GM23248 (cell line): Measurements from ENCODE around the gene AP3S2. TPM values are rescaled to one million over a fixed set of nuclear protein-coding genes. Genes with fewer than 3 reads are reported as not detected.

ENCODE experiments used
- DNase-seq: peaks from one replicate; pipeline ENCODE4 v3.0.0-alpha.2; 2015
- H2AFZ ChIP-seq: fragments of 200-600 bp; sonication (generic); 2 replicates; pipeline ENCODE4 v1.6.1; 2016; ENCODE audit warnings: antibody characterized with exemption
- H3F3A ChIP-seq: fragments of 200-600 bp; sonication (generic); 2 replicates; pipeline ENCODE4 v1.6.1; 2016; ENCODE audit warnings: mild to moderate bottlenecking, antibody characterized with exemption, mixed run types; ENCODE audit not compliant: insufficient read depth
- H3K27ac ChIP-seq: fragments of 200-600 bp; sonication (generic); 2 replicates; pipeline ENCODE4 v1.5.1; 2016; ENCODE audit warnings: mild to moderate bottlenecking
- H3K27me3 ChIP-seq: fragments of 200-600 bp; sonication (generic); replicated peaks from 2 replicates; pipeline ENCODE4 v1.6.1; 2016; ENCODE audit warnings: mild to moderate bottlenecking; ENCODE audit not compliant: insufficient read depth
- H3K36me3 ChIP-seq: fragments of 200-600 bp; sonication (generic); 2 replicates; pipeline ENCODE4 v1.6.1; 2016; ENCODE audit warnings: low read depth, mild to moderate bottlenecking
- H3K4me1 ChIP-seq: fragments of 200-600 bp; sonication (generic); 2 replicates; pipeline ENCODE4 v1.6.1; 2016; ENCODE audit warnings: mild to moderate bottlenecking; ENCODE audit not compliant: insufficient read depth
- H3K4me2 ChIP-seq: fragments of 200-600 bp; sonication (generic); one replicate; pipeline ENCODE4 v1.6.1; 2016; ENCODE audit warnings: mild to moderate bottlenecking; ENCODE audit not compliant: unreplicated experiment
- H3K4me3 ChIP-seq: fragments of 200-600 bp; sonication (generic); 2 replicates; pipeline ENCODE4 v1.5.1; 2016; ENCODE audit warnings: mild to moderate bottlenecking
- H3K79me2 ChIP-seq: fragments of 200-600 bp; sonication (generic); 2 replicates; pipeline ENCODE4 v1.6.1; 2016; ENCODE audit warnings: mild to moderate bottlenecking; ENCODE audit not compliant: insufficient read depth
- H3K9ac ChIP-seq: fragments of 200-600 bp; sonication (generic); 2 replicates; pipeline ENCODE4 v1.6.1; 2016; ENCODE audit warnings: mild to moderate bottlenecking
- H3K9me2 ChIP-seq: fragments of 200-600 bp; sonication (generic); 2 replicates; pipeline ENCODE4 v1.6.1; 2016; ENCODE audit warnings: mixed run types, mild to moderate bottlenecking, moderate library complexity; ENCODE audit not compliant: insufficient read depth
- H3K9me3 ChIP-seq: fragments of 200-600 bp; sonication (generic); one replicate; pipeline ENCODE4 v1.6.1; 2017; ENCODE audit warnings: low read depth
- H4K20me1 ChIP-seq: fragments of 200-600 bp; sonication (generic); 2 replicates; pipeline ENCODE4 v1.6.0; 2016; ENCODE audit not compliant: insufficient read depth
- EZH2 ChIP-seq: fragments of 200-600 bp; sonication (generic); IDR thresholded peaks from 2 replicates; pipeline ENCODE4 v1.6.1; 2018; ENCODE audit warnings: antibody characterized with exemption, mild to moderate bottlenecking; ENCODE audit not compliant: insufficient read depth, poor library complexity, severe bottlenecking
- EZH2phosphoT487 ChIP-seq: fragments of 200-600 bp; sonication (generic); IDR thresholded peaks from 2 replicates; pipeline ENCODE4 v1.6.1; 2018; ENCODE audit warnings: antibody characterized with exemption, moderate library complexity, mild to moderate bottlenecking, low read depth; ENCODE audit not compliant: insufficient read depth
- WGBS, 2 experiments: methylation state at CpG; one replicate each; pipeline ENCODE4 v1.1.6; 2015 to 2017; ENCODE audit warnings: low lambda C conversion rate in 2 of 2, low coverage in 1 of 2; ENCODE audit errors: missing lambda C conversion rate in 2 of 2; 5-methylcytosine and 5-hydroxymethylcytosine counted together
- in situ Hi-C: fragments of 300-500 bp; cut with MboI; formaldehyde crosslinking; loops from 2 replicates; pipeline ENCODE4 v1.15.0; 2020
- polyA plus RNA-seq: library from polyadenylated mRNA; unstranded; fragments of >200 nt; fragmentation: Nextera tagmentation; extraction: Ambion mirVana; gene quantifications from 2 replicates; pipeline ENCODE4 v1.2.1, GENCODE V29; 2016
- total RNA-seq: library from RNA; depleted of rRNA; stranded (reverse); fragments of >200 nt; shearing (Covaris generic); gene quantifications from 2 replicates; pipeline ENCODE4 v1.2.3, GENCODE V29; 2014

AP3S2 gene
- total and polyA plus RNA-seq, 2 experiments from 2014 or later = 27.0 to 85.0 TPM

DNA sequence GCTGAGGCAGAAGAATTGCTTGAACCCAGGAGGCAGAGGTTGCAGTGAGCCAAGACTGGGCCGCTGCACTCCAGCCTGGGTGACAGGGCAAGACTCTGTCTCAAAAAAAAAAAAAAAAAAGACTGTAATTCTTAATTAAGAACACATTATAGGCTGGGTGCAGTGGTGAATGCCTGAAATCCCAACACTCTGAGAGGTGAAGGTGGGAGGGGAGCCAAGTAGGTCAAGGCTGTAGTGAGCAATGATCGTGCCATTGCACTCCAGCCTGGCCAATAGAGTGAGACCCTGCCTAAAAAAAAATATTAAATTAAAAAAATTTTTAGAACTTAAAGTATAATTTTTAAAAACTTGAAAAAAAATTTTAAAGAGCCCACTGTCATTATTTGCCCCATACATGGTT lies 32.4 kb upstream of the AP3S2 start:
- H3K4me3 ChIP-seq = no peak overlapping the region
- no peak overlapping the region for H3K9ac ChIP-seq
- 0 out of 2 replicates have a peak, but pooled peaks cover 3% of the 10 kb centered on the region for H3K4me1 ChIP-seq
- H3K27ac ChIP-seq = no peak overlapping the region
- no peaks in the 10 kb centered on the region for H3K27me3 ChIP-seq
- H3K79me2 ChIP-seq = no peaks in the 10 kb centered on the region
- no peaks in the 10 kb centered on the region for H3F3A ChIP-seq
- DNase-seq = peak; percentile 91
- no peak overlapping the region for H2AFZ ChIP-seq
- no peaks in the 10 kb centered on the region for H3K9me3 ChIP-seq
- WGBS, 2 experiments = 8 to 23% methylated on average over 2 of the region's 2 CpGs
- no peaks in the 10 kb centered on the region for H4K20me1 ChIP-seq
- TF ChIP-seq EZH2phosphoT487 = no peak
- no peak for TF ChIP-seq EZH2
- H3K36me3 ChIP-seq = no peaks in the 10 kb centered on the region
- no peak overlapping the region for H3K4me2 ChIP-seq
- no peaks in the 10 kb centered on the region for H3K9me2 ChIP-seq
- in situ Hi-C loops = no loop called here

DNA sequence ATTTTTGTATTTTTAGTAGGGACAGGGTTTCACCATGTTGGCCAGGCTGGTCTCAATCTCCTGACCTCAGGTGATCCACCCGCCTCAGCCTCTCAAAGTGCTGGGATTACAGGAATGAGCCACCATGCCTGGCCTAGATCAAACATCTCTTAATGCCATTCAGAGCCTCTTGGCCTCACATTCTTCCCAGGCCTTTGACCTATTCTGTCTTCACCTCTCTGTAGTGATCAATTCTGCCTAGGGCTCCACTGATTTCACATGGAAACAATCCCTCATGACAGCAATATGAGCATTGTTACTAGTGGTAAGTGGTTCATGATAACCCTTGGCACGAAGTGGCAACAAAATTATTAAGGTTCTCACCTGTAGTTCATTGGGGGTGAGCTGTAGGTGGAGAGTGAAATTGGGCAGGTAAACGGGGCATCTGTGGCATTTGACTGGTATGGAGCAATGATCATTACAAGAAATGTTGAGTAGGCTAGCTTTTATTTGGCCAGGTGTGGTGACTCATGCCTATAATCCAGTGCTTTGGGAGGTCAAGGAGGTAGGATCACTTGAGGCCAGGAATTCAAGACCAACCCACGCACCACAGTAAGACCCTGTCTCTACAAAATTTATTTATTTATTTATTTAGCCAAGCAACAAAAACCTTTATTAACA lies 23.8 kb upstream of the AP3S2 start:
- H2AFZ ChIP-seq = no peak overlapping the region
- no peak overlapping the region for H3K4me2 ChIP-seq
- H3K4me1 ChIP-seq = 0 out of 2 replicates have a peak, but pooled peaks cover 4% of the 10 kb centered on the region
- no peaks in the 10 kb centered on the region for H3K36me3 ChIP-seq
- no peaks in the 10 kb centered on the region for H3K79me2 ChIP-seq
- no peaks in the 10 kb centered on the region for H3K27me3 ChIP-seq
- DNase-seq = no peak
- WGBS, 2 experiments = 59 to 63% methylated on average over 4 of the region's 4 CpGs
- in situ Hi-C loops = no loop called here
- TF ChIP-seq EZH2 (no peak), EZH2phosphoT487 (no peak)
- H3K9me3 ChIP-seq = no peaks in the 10 kb centered on the region
- no peaks in the 10 kb centered on the region for H3F3A ChIP-seq
- H3K9ac ChIP-seq = no peak overlapping the region
- H3K27ac ChIP-seq = no peak overlapping the region
- H4K20me1 ChIP-seq = no peaks in the 10 kb centered on the region
- H3K4me3 ChIP-seq = no peak overlapping the region
- no peaks in the 10 kb centered on the region for H3K9me2 ChIP-seq

DNA sequence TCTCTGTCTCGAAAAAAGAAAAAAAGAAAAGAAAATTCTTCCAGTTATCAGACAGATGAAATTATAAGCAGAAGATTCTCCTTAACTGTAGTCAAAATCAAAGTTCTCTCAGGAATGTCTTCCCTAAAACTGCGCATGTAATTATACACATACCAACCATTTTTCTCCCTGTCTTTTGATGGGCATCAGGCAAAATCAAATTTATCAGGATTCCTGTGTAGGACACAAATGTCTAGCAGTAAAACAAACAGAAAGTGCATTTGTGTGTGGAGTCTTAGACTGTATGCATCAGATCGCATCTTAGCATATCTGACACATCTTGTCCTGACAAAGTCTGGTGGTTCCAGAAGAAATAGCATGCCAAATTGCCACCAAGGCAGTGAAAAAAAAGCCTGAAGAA lies 22.9 kb upstream of the AP3S2 start:
- Histone ChIP-seq H4K20me1 (no peaks in the 10 kb centered on the region), H3K9ac (no peak overlapping the region), H3K4me3 (no peak overlapping the region), H3K27ac (no peak overlapping the region), H3K27me3 (no peaks in the 10 kb centered on the region), H3K9me2 (no peaks in the 10 kb centered on the region), H3K4me2 (no peak overlapping the region), H3K36me3 (no peaks in the 10 kb centered on the region), H3K9me3 (no peaks in the 10 kb centered on the region), H3K4me1 (peaks cover 8% of the 10 kb centered on the region; the same call in 1 of the 2 replicates), H3F3A (no peaks in the 10 kb centered on the region), H3K79me2 (no peaks in the 10 kb centered on the region), H2AFZ (no peak overlapping the region)
- TF ChIP-seq EZH2phosphoT487 (no peak), EZH2 (no peak)
- in situ Hi-C loops = no loop called here
- no peak for DNase-seq
- WGBS, 2 experiments = 87 to 96% methylated on average over 2 to 3 of the region's 3 CpGs

DNA sequence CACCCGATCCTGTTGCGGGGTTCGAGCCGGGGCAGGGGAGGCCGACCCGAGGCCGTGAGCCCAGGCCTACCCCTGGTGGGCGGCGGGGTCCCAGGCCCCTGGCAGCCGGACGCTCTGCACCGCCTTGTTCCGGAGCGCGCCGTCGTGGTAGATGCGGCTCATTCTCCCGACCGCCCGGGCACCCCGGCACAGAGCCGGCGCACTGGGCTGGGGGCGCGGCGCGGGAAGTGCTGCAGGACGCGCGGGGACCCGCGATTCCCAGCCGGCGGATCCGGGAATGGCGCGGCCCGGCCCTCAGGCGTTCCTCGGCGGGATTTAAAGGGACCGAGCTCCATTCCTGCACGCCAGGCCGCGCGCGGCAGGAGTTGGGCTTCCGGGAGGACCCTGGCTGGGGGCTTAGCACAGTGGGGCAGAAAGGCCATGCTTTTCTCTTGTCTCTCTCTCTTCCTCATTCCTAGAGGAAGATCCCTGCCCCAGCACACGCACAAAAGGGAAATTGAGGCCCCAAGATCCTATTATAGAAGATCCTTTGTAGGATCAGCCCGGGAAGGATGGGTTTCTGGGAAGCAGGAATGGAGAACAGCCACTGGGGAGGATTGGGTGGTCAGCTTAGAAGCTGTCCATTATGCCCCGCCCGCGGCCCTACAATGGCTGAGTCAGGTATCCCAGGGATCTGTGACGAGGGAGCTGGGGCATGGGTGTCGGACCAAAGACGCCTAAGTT lies 19.0 kb upstream of the AP3S2 start, which contains the start of gene ARPIN:
TSS of gene ARPIN (minus strand) at position 279 of the 723 bp plus-strand sequence. CDS start at position 162, 117 bp downstream.
- Histone ChIP-seq H3K4me1 (peaks cover 8% of the 10 kb centered on the region; the same call in 1 of the 2 replicates), H3K27ac (no peak within 1 kb of the TSS), H4K20me1 (no peaks in the 10 kb centered on the region)

More for the DNA sequence above, 19.0 kb upstream of the AP3S2 start, which contains the start of gene ARPIN:
- Histone ChIP-seq H3K27me3 (no peaks in the 10 kb centered on the region), H3K4me3 (peak within 1 kb of the TSS; percentile 87), H3F3A (no peaks in the 10 kb centered on the region), H2AFZ (peak within 1 kb of the TSS; percentile 96), H3K9me2 (no peaks in the 10 kb centered on the region), H3K9ac (peak within 1 kb of the TSS; percentile 80), H3K9me3 (no peaks in the 10 kb centered on the region), H3K36me3 (no peaks in the 10 kb centered on the region), H3K4me2 (peak within 1 kb of the TSS; percentile 91), H3K79me2 (no peaks in the 10 kb centered on the region)
- in situ Hi-C loops = no loop called here
- 5 to 10% methylated on average over 32 to 57 of the region's 57 CpGs for whole genome bisulfite sequencing, 2 experiments
- DNase-seq = peak; percentile 74
- TF ChIP-seq EZH2 (no peak), EZH2phosphoT487 (no peak)
